Lower leg skin (tissue), 3 donors: ENCODE measurements around the gene ABCD1.

Source experiments
- CTCF ChIP-seq, 3 donors: fragments of 450-650 bp; IDR thresholded peaks; one replicate each; pipeline ENCODE4 v1.5.1; 2016; ENCODE audit warnings: antibody characterized with exemption in 3 of 3, mild to moderate bottlenecking in 3 of 3, moderate library complexity in 2 of 3
- POLR2A ChIP-seq, 2 donors: fragments of 450-650 bp; IDR thresholded peaks; one replicate each; pipeline ENCODE4 v1.6.1; 2016 to 2017; ENCODE audit warnings: antibody characterized with exemption in 2 of 2, mild to moderate bottlenecking in 1 of 2, moderate library complexity in 1 of 2

GRCh38 chrX:153725832-153726285, 1.2 kb downstream of the ABCD1 start:
- TF ChIP-seq CTCF (IDR thresholded peaks at IDR 0.05) (no peak), POLR2A (IDR thresholded peaks at IDR 0.05) (no peak)
